SK-N-SH treated with all-trans-retinoic acid at 6 μM for 48 hours (cell line): ENCODE measurements around the gene SUFU.

Experiments used
- CSDC2 ChIP-seq: fragments of 250-450 bp; sonication (Bioruptor Pico); IDR thresholded peaks from 2 replicates; pipeline ENCODE4 v1.5.0; 2020; ENCODE audit warnings: mild to moderate bottlenecking, moderate library complexity
- GLIS3 ChIP-seq: fragments of 250-450 bp; sonication (Bioruptor Pico); IDR thresholded peaks from 2 replicates; pipeline ENCODE4 v1.5.0; 2020; ENCODE audit warnings: mild to moderate bottlenecking, moderate library complexity
- OSR1 ChIP-seq: fragments of 250-450 bp; sonication (Bioruptor Pico); IDR thresholded peaks from 2 replicates; pipeline ENCODE4 v1.8.0; 2022; ENCODE audit warnings: moderate library complexity, mild to moderate bottlenecking, inconsistent platforms
- RARB ChIP-seq: fragments of 250-450 bp; sonication (Bioruptor Pico); IDR thresholded peaks from 2 replicates; pipeline ENCODE4 v1.8.0; 2021; ENCODE audit warnings: mild to moderate bottlenecking, moderate library complexity
- SNAI2 ChIP-seq: fragments of 250-450 bp; sonication (Bioruptor Pico); IDR thresholded peaks from 2 replicates; pipeline ENCODE4 v1.5.0; 2020; ENCODE audit warnings: mild to moderate bottlenecking, moderate library complexity
- TCF4 ChIP-seq: fragments of 250-450 bp; sonication (Bioruptor Pico); IDR thresholded peaks from 2 replicates; pipeline ENCODE4 v1.8.0; 2021; ENCODE audit warnings: mild to moderate bottlenecking, moderate library complexity, borderline replicate concordance
- ZFP3 ChIP-seq: fragments of 250-450 bp; sonication (Bioruptor Pico); IDR thresholded peaks from 2 replicates; pipeline ENCODE4 v1.5.0; 2020; ENCODE audit warnings: mild to moderate bottlenecking, moderate library complexity
- ZFP30 ChIP-seq: fragments of 450-650 bp; formaldehyde crosslinking; IDR thresholded peaks from 2 replicates; pipeline ENCODE4 v1.5.0; 2022; ENCODE audit warnings: mild to moderate bottlenecking, moderate library complexity
- ZNF70 ChIP-seq: fragments of 450-650 bp; formaldehyde crosslinking; IDR thresholded peaks from 2 replicates; pipeline ENCODE4 v1.5.0; 2020; ENCODE audit warnings: mild to moderate bottlenecking, moderate library complexity
- ZNF8 ChIP-seq: fragments of 450-650 bp; formaldehyde crosslinking; IDR thresholded peaks from 2 replicates; pipeline ENCODE4 v1.5.0; 2020; ENCODE audit warnings: mild to moderate bottlenecking, moderate library complexity
- TF ChIP-seq, protein P1 (sequence below): fragments of 250-450 bp; sonication (Bioruptor Pico); IDR thresholded peaks from 2 replicates; pipeline ENCODE4 v1.8.0; 2021; ENCODE audit warnings: low read depth, mild to moderate bottlenecking, moderate library complexity, borderline replicate concordance
- TF ChIP-seq, protein P2 (sequence below): fragments of 250-450 bp; sonication (Bioruptor Pico); IDR thresholded peaks from 2 replicates; pipeline ENCODE4 v1.8.0; 2020; ENCODE audit warnings: mild to moderate bottlenecking, moderate library complexity, borderline replicate concordance
- TF ChIP-seq, protein P3 (sequence below): fragments of 250-450 bp; sonication (Bioruptor Pico); IDR thresholded peaks from 2 replicates; pipeline ENCODE4 v1.5.1; 2021; ENCODE audit warnings: mild to moderate bottlenecking, moderate library complexity
- TF ChIP-seq, protein P4 (sequence below): fragments of 250-450 bp; sonication (Bioruptor Pico); IDR thresholded peaks from 2 replicates; pipeline ENCODE4 v1.5.1; 2020; ENCODE audit warnings: low read depth, mild to moderate bottlenecking, moderate library complexity

DNA sequence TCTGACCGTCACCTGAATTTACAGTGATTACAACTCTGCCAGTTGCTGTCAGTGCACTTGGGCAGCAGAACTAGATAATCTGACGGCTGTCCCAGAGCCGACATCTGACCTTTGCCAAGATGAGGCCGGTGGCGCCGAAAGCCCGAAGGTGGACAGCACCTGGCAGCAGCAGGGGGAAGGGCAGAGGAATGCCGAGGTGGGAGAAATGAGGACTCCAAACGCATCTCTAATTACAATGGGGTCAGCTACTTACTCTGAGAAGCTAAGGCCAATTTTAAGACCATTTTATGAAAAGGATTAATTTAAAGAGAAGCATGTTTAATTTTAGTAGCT lies 174.3 kb downstream of the SUFU start:
- TF ChIP-seq, protein P1, sequence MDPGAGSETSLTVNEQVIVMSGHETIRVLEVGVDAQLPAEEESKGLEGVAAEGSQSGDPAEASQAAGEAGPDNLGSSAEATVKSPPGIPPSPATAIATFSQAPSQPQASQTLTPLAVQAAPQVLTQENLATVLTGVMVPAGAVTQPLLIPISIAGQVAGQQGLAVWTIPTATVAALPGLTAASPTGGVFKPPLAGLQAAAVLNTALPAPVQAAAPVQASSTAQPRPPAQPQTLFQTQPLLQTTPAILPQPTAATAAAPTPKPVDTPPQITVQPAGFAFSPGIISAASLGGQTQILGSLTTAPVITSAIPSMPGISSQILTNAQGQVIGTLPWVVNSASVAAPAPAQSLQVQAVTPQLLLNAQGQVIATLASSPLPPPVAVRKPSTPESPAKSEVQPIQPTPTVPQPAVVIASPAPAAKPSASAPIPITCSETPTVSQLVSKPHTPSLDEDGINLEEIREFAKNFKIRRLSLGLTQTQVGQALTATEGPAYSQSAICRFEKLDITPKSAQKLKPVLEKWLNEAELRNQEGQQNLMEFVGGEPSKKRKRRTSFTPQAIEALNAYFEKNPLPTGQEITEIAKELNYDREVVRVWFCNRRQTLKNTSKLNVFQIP (CRISPR knock-in tag), result no peak
- TF ChIP-seq RARB (CRISPR knock-in tag) (no peak), ZNF8 (CRISPR knock-in tag) (no peak), ZFP3 (CRISPR knock-in tag) (no peak), TCF4 (no peak), CSDC2 (CRISPR knock-in tag) (no peak), ZNF70 (CRISPR knock-in tag) (no peak), ZFP30 (CRISPR knock-in tag) (no peak), GLIS3 (CRISPR knock-in tag) (no peak), SNAI2 (CRISPR knock-in tag) (no peak), OSR1 (no peak)
- TF ChIP-seq, protein P2, sequence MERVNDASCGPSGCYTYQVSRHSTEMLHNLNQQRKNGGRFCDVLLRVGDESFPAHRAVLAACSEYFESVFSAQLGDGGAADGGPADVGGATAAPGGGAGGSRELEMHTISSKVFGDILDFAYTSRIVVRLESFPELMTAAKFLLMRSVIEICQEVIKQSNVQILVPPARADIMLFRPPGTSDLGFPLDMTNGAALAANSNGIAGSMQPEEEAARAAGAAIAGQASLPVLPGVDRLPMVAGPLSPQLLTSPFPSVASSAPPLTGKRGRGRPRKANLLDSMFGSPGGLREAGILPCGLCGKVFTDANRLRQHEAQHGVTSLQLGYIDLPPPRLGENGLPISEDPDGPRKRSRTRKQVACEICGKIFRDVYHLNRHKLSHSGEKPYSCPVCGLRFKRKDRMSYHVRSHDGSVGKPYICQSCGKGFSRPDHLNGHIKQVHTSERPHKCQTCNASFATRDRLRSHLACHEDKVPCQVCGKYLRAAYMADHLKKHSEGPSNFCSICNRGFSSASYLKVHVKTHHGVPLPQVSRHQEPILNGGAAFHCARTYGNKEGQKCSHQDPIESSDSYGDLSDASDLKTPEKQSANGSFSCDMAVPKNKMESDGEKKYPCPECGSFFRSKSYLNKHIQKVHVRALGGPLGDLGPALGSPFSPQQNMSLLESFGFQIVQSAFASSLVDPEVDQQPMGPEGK (CRISPR knock-in tag), result no peak
- TF ChIP-seq, protein P3, sequence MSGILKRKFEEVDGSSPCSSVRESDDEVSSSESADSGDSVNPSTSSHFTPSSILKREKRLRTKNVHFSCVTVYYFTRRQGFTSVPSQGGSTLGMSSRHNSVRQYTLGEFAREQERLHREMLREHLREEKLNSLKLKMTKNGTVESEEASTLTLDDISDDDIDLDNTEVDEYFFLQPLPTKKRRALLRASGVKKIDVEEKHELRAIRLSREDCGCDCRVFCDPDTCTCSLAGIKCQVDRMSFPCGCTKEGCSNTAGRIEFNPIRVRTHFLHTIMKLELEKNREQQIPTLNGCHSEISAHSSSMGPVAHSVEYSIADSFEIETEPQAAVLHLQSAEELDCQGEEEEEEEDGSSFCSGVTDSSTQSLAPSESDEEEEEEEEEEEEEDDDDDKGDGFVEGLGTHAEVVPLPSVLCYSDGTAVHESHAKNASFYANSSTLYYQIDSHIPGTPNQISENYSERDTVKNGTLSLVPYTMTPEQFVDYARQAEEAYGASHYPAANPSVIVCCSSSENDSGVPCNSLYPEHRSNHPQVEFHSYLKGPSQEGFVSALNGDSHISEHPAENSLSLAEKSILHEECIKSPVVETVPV (CRISPR knock-in tag), result no peak
- TF ChIP-seq, protein P4, sequence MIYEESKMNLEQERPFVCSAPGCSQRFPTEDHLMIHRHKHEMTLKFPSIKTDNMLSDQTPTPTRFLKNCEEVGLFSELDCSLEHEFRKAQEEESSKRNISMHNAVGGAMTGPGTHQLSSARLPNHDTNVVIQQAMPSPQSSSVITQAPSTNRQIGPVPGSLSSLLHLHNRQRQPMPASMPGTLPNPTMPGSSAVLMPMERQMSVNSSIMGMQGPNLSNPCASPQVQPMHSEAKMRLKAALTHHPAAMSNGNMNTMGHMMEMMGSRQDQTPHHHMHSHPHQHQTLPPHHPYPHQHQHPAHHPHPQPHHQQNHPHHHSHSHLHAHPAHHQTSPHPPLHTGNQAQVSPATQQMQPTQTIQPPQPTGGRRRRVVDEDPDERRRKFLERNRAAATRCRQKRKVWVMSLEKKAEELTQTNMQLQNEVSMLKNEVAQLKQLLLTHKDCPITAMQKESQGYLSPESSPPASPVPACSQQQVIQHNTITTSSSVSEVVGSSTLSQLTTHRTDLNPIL (CRISPR knock-in tag), result no peak
